ENCODE data around the gene MYO1E.

The MYO1E gene

GRCh38 chr15:59300618-59301139, 72.0 kb downstream of the MYO1E start:
- no peak overlapping the region for H3K27ac ChIP-seq
- TF ChIP-seq ZFX (IDR thresholded peaks at IDR 0.05; ENCODE audit: borderline replicate concordance) (no peak), CTCF (IDR thresholded peaks at IDR 0.05) (no peak)

GRCh38 chr15:59299929-59300617, 72.6 kb downstream of the MYO1E start:
- no peak overlapping the region for H3K27ac ChIP-seq
- TF ChIP-seq ZFX (IDR thresholded peaks at IDR 0.05; ENCODE audit: borderline replicate concordance) = no peak
- TF ChIP-seq CTCF (IDR thresholded peaks at IDR 0.05) = no peak

- no peak for TF ChIP-seq ZFX (IDR thresholded peaks at IDR 0.05; ENCODE audit: borderline replicate concordance)
- no peak for TF ChIP-seq CTCF (IDR thresholded peaks at IDR 0.05)
- no peak overlapping the region for H3K27ac ChIP-seq
Observed at GRCh38 chr15:59298854-59299250, 73.8 kb downstream of the MYO1E start.

GRCh38 chr15:59298225-59298853, 74.3 kb downstream of the MYO1E start:
- TF ChIP-seq CTCF (IDR thresholded peaks at IDR 0.05) = no peak
- no peak for TF ChIP-seq ZFX (IDR thresholded peaks at IDR 0.05; ENCODE audit: borderline replicate concordance)
- H3K27ac ChIP-seq = no peak overlapping the region

GRCh38 chr15:59296181-59296617, 76.5 kb downstream of the MYO1E start:
- H3K27ac ChIP-seq = no peak overlapping the region

GRCh38 chr15:59295261-59296001, 77.2 kb downstream of the MYO1E start:
- H3K27ac ChIP-seq = no peak overlapping the region
- TF ChIP-seq CTCF (IDR thresholded peaks at IDR 0.05) (no peak), ZFX (IDR thresholded peaks at IDR 0.05; ENCODE audit: borderline replicate concordance) (no peak)

More at GRCh38 chr15:59296181-59296617, 76.5 kb downstream of the MYO1E start:
- TF ChIP-seq CTCF (IDR thresholded peaks at IDR 0.05) (no peak), ZFX (IDR thresholded peaks at IDR 0.05; ENCODE audit: borderline replicate concordance) (no peak)
